HG03521 (cell line): Measurements from ENCODE around the gene HEY2.
A peak's percentile ranks its signal among the peaks of the same experiment; 100 is the strongest.
"Not testable (repeated sequence)": the region's sequence is repeated elsewhere in the genome, so short reads cannot be mapped to it uniquely, and the experiment has no call there.

Source experiments
- ATAC-seq: cut with Tn5 transposase; IDR thresholded peaks from one replicate; pipeline ENCODE4 v1.9.1; 2021; ENCODE audit warnings: mild to moderate bottlenecking, moderate library complexity; ENCODE audit not compliant: unreplicated experiment

The HEY2 gene

GRCh38 chr6:125793863-125794262 is 44.4 kb downstream of the HEY2 start:
- ATAC-seq, result no peak

GRCh38 chr6:125794342-125795137 is 45.1 kb downstream of the HEY2 start:
- no peak for ATAC-seq

GRCh38 chr6:125795301-125795700 is 45.9 kb downstream of the HEY2 start:
- ATAC-seq, result no peak

GRCh38 chr6:125797120-125797885 is 47.9 kb downstream of the HEY2 start:
- no peak for ATAC-seq

- ATAC-seq, result no peak
Observed at GRCh38 chr6:125797886-125798444, 48.5 kb downstream of the HEY2 start.

GRCh38 chr6:125798734-125799508 is 49.5 kb downstream of the HEY2 start:
- ATAC-seq, result peak; percentile 86

- peak; percentile 25 for ATAC-seq
Observed at GRCh38 chr6:125802383-125802782, 53.0 kb downstream of the HEY2 start.

GRCh38 chr6:125802943-125803377 is 53.5 kb downstream of the HEY2 start:
- no peak for ATAC-seq

- peak; percentile 50 for ATAC-seq
Observed at GRCh38 chr6:125804264-125804663, 54.8 kb downstream of the HEY2 start.

- ATAC-seq, result not testable (repeated sequence)
Observed at GRCh38 chr6:125804866-125805425, 55.5 kb downstream of the HEY2 start.

- no peak for ATAC-seq
Observed at GRCh38 chr6:125806813-125807212, 57.4 kb downstream of the HEY2 start.

- ATAC-seq, result no peak
Observed at GRCh38 chr6:125807293-125807692, 57.9 kb downstream of the HEY2 start.

- no peak for ATAC-seq
Observed at GRCh38 chr6:125808060-125808459, 58.6 kb downstream of the HEY2 start.

GRCh38 chr6:125808591-125808990 is 59.2 kb downstream of the HEY2 start:
- no peak for ATAC-seq

GRCh38 chr6:125809570-125810170 is 60.2 kb downstream of the HEY2 start:
- ATAC-seq, result no peak

GRCh38 chr6:125810445-125810844 is 61.0 kb downstream of the HEY2 start:
- ATAC-seq, result no peak
